GM12878 (cell line): ENCODE measurements around the gene ITLN1. TPM values are rescaled to one million over a fixed set of nuclear protein-coding genes. Genes with fewer than 3 reads are reported as not detected.

Experiments
- CEBPB ChIP-seq, 2 experiments: fragments of 150-350 bp in 1 of 2; IDR thresholded peaks; 2 replicates each; pipeline ENCODE4 v1.6.1; 2012 to 2014; ENCODE audit warnings: low read depth in 2 of 2, low read length in 2 of 2, borderline replicate concordance in 1 of 2, inconsistent platforms in 1 of 2
- E2F4 ChIP-seq: IDR thresholded peaks from 2 replicates; pipeline ENCODE4 v1.6.1; 2012; ENCODE audit warnings: low read depth, low read length, improper control_type of control experiment
- KAT2A ChIP-seq: conservative IDR thresholded peaks from 2 replicates; pipeline ENCODE4 v1.6.1; 2011; ENCODE audit warnings: low read depth, low read length; ENCODE audit not compliant: control insufficient read depth
- NFYB ChIP-seq: IDR thresholded peaks from 2 replicates; pipeline ENCODE4 v1.6.1; 2011; ENCODE audit warnings: low read depth, mild to moderate bottlenecking, low read length, improper control_type of control experiment, moderate library complexity; ENCODE audit not compliant: insufficient read depth
- PKNOX1 ChIP-seq: fragments of 450-650 bp; IDR thresholded peaks from 2 replicates; pipeline ENCODE4 v1.6.1; 2016; ENCODE audit warnings: mild to moderate bottlenecking
- SIN3A ChIP-seq: IDR thresholded peaks from 2 replicates; pipeline ENCODE4 v1.6.1; 2012; ENCODE audit warnings: low read depth, low read length, improper control_type of control experiment
- ZSCAN29 ChIP-seq: fragments of 450-650 bp; IDR thresholded peaks from 2 replicates; pipeline ENCODE4 v1.6.1; 2017; ENCODE audit warnings: mild to moderate bottlenecking, moderate library complexity
- polyA plus RNA-seq, 11 experiments: library from polyadenylated mRNA; depleted of rRNA in 4 of 11; unstranded in 6 of 11; stranded (reverse) in 5 of 11; fragments of >200 nt; fragmentation: Nextera tagmentation in 4 of 11; fragmentation: Illumina TruSeq in 1 of 11; extraction: Ambion mirVana in 4 of 11; extraction: Trizol in 1 of 11; gene quantifications; 1 replicate in 1 of 11; 2 replicates in 10 of 11; pipeline versions ENCODE4 v1.2.1 to v1.2.3, GENCODE V29; 2011 to 2016; ENCODE audit warnings: inconsistent platforms in 2 of 11, missing spikeins in 2 of 11, low read depth in 1 of 11
- total RNA-seq, 4 experiments: library from RNA; depleted of rRNA in 3 of 4; stranded (reverse); fragments of >200 nt in 3 of 4; fragmentation: Illumina TruSeq in 1 of 4; extraction: Trizol in 1 of 4; gene quantifications; 2 replicates each; pipeline versions ENCODE4 v1.2.1 to v1.2.3, GENCODE V29; 2013 to 2021
- TF ChIP-seq, protein P1 (sequence below): IDR thresholded peaks from 2 replicates; pipeline ENCODE4 v1.6.1; 2012; ENCODE audit warnings: mild to moderate bottlenecking, low read depth, low read length
- TF ChIP-seq, protein P2 (sequence below): fragments of 450-650 bp; IDR thresholded peaks from 2 replicates; pipeline ENCODE4 v1.6.1; 2016; ENCODE audit warnings: mild to moderate bottlenecking

Gene ITLN1
- total and polyA plus RNA-seq, 10 of the 15 experiments (the other 5 are each of a cell fraction or from before 2014, with no cell fraction given): not detected

- TF ChIP-seq, protein P1, sequence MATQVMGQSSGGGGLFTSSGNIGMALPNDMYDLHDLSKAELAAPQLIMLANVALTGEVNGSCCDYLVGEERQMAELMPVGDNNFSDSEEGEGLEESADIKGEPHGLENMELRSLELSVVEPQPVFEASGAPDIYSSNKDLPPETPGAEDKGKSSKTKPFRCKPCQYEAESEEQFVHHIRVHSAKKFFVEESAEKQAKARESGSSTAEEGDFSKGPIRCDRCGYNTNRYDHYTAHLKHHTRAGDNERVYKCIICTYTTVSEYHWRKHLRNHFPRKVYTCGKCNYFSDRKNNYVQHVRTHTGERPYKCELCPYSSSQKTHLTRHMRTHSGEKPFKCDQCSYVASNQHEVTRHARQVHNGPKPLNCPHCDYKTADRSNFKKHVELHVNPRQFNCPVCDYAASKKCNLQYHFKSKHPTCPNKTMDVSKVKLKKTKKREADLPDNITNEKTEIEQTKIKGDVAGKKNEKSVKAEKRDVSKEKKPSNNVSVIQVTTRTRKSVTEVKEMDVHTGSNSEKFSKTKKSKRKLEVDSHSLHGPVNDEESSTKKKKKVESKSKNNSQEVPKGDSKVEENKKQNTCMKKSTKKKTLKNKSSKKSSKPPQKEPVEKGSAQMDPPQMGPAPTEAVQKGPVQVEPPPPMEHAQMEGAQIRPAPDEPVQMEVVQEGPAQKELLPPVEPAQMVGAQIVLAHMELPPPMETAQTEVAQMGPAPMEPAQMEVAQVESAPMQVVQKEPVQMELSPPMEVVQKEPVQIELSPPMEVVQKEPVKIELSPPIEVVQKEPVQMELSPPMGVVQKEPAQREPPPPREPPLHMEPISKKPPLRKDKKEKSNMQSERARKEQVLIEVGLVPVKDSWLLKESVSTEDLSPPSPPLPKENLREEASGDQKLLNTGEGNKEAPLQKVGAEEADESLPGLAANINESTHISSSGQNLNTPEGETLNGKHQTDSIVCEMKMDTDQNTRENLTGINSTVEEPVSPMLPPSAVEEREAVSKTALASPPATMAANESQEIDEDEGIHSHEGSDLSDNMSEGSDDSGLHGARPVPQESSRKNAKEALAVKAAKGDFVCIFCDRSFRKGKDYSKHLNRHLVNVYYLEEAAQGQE: no peak
- TF ChIP-seq PKNOX1 (no peak), E2F4 (no peak), KAT2A (no peak), ZSCAN29 (no peak), SIN3A (no peak), CEBPB (IDR thresholded peaks at IDR 0.05; ENCODE audit: borderline replicate concordance in 1 of 2, low read depth in 2 of 2, low read length in 2 of 2) (no peak), NFYB (no peak)
- TF ChIP-seq, protein P2, sequence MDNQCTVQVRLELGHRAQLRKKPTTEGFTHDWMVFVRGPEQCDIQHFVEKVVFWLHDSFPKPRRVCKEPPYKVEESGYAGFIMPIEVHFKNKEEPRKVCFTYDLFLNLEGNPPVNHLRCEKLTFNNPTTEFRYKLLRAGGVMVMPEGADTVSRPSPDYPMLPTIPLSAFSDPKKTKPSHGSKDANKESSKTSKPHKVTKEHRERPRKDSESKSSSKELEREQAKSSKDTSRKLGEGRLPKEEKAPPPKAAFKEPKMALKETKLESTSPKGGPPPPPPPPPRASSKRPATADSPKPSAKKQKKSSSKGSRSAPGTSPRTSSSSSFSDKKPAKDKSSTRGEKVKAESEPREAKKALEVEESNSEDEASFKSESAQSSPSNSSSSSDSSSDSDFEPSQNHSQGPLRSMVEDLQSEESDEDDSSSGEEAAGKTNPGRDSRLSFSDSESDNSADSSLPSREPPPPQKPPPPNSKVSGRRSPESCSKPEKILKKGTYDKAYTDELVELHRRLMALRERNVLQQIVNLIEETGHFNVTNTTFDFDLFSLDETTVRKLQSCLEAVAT: no peak
Observed at GRCh38 chr1:160858097-160858496, 26.9 kb downstream of the ITLN1 start (continued).
